HTERT RPE-1 (cell line): ENCODE measurements around the gene CMKLR1.

ENCODE experiments used
- in situ Hi-C: fragments of 300-500 bp; cut with MboI; formaldehyde crosslinking; loops from 4 replicates; pipeline ENCODE4 v1.14.3; 2020; ENCODE audit warnings: low sequenced_read_pairs

CMKLR1 gene, protein sequence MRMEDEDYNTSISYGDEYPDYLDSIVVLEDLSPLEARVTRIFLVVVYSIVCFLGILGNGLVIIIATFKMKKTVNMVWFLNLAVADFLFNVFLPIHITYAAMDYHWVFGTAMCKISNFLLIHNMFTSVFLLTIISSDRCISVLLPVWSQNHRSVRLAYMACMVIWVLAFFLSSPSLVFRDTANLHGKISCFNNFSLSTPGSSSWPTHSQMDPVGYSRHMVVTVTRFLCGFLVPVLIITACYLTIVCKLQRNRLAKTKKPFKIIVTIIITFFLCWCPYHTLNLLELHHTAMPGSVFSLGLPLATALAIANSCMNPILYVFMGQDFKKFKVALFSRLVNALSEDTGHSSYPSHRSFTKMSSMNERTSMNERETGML

DNA sequence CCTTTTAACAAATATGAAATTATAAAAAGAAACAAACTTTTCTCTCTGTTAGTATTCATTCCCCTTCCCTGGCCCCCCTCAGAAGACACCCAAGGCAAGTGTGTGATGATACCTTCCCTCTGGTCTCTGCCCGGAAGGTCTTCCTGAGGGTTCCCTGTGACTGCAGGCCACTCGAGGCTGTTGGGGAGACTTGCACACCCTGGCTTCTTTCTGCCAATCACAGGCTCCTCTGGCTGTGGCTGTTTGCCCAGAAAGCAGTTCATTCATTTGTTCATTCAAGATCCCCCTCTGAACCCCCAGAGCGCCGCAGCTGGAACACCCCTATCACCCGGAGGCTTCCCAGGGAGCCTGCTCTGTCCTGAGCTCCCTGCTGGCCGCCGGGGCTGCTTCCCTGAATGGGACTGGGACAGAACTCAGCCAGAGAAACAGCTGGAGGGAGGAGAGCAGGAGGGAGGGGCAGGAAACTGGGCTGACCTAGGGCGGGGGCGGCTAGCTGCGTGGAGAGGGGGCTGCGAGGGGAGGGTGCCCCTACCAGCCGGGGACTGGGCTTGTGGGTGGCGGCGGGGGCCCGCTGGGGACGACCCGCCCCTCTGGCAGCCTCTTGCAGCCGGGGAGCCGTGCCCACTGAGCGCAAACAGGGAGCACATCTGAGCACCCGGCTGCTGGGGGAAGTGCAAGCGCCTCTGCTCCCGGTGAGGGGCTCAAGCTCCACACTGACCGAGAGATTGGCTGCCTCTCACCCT is at the start of gene CMKLR1:
Gene CMKLR1, minus strand, starts transcription at position 397 of the 743 bp plus-strand sequence. CDS start 45,720 bp downstream, outside the sequence.
- in situ Hi-C loops, result no loop called here

DNA sequence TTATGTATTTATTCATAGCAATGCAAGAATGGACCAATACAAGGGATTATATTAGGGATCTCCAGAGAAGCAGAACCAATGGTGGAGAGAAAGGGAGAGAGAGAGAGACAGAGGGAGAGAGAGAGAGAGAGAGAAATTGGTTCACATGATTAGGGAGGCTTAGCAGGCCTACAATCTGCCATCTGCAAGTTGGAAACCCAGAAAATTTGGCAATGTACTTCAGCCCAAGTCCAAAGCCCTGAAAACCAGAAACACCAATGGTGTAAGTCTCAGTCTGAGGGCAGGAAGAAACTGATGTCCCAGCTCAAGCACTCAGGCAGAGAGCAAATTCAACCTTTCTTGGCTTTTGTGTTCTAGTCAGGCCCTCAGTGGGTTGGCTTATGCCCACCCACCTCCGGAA is 48.7 kb upstream of the CMKLR1 start:
- in situ Hi-C loops, result no loop called here

DNA sequence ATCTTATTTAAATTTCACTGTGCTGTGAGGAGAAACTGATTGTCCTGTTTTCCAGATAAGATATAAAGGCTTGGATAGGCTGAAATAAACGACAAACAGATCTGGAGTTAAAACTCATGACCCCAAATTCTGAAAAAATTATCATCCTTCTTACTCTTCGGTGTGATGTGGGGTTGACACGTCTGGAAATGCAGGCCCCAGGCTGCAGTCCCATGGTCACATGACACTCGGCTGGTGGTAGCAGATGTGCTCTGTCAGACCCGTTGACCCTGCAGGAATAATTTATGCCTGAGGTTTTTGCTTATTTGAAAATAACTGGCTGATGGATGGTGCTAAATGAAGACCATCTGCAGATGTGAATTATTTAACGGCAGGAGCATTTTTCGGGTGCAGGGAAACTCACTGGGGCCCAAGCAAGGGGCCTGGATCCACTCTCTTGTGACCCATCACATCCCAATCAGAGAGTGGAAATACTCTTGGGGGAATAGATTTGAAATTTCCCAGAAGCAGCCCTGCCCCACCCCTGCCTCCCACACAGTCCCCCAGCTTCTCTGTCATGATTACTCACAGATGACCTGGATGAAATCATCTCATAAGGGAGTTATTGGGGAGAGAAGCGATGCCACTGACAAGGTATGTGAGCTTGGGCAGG is 47.7 kb upstream of the CMKLR1 start:
- in situ Hi-C loops, result no loop called here

DNA sequence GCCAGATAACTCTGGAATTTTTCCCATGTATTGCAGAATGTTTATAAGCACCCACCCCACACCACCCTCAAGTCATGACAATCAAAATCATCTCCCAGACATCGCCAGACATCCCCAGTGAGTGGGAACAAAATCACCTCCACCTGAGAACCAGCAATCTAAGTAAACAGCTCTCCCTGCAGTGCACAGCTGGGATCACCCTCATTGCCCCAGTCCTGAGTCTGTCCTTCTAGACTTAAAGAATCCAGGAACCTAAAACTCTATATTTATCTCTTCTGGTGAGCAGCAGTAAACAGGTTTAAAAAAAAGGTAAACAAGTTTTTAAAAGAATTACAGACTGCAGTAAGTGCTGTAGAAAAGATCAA is 43.3 kb upstream of the CMKLR1 start:
- in situ Hi-C loops, result no loop called here

DNA sequence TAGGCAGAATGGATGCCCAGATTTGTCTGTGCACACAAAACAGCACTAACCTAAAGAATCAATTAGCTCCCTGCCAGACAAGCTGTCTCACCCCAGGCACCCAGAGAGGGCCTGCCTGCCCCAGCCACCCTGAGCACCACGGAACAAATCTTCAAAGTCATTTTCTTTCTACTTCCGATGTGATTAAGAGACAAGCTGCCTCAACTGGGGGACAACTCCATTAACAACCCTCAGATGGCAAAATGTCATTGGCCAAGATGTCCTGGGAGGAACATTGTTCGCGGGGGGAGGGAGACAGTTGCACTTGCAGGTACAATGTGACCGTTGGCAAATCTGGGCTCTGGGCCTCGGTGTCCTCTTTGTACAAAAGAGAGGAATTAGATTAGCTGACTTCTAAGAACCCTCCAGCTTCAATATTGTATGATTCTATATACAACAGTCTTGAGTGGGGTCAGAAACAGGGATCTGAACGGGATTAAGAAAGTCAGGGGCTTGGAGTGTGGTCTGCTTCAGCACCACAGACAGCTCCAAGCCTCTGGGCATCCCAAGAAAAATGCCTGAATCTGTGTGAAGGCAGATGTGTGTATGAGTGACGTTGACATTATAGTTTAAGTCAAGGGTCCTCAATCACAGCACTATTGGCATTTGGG is 42.8 kb upstream of the CMKLR1 start:
- in situ Hi-C loops, result no loop called here

DNA sequence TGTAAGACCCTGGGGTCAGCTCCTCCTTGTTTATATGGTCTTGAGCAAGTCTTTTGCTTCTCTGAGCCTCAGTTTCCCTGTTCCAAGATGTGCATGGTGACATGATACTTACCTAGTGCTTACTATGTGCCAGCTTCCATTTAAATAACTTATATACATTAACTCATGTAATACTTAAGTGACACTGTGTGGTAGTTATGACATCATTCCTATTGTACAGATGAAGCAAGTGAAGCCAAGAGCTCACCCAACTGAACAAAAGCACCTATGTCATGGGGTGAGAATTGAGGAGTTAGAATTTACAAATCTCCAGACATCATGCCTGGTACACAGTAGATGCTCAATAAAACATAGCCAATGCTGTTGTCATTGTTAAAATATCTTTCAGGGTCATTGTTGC is 41.3 kb upstream of the CMKLR1 start:
- in situ Hi-C loops, result no loop called here

DNA sequence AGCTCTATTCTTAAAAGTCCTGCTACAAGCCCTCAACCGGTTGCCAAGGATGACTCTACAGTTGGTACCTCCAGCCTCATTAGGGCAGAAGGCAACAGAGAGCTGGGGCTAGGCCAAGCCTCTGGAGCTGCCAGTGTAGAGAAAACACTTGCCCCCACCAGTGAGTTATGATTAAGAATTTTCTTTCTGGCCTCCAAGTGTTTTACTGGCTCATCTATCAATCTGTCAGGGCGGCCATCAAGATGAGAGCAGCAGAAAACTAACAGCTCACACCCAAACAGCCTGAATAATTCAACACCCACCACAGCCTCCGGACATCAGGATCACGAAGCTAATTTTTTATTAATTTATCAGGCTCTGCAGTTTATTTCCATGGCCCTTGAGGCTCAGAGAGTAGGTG is 40.7 kb upstream of the CMKLR1 start:
- in situ Hi-C loops, result no loop called here

DNA sequence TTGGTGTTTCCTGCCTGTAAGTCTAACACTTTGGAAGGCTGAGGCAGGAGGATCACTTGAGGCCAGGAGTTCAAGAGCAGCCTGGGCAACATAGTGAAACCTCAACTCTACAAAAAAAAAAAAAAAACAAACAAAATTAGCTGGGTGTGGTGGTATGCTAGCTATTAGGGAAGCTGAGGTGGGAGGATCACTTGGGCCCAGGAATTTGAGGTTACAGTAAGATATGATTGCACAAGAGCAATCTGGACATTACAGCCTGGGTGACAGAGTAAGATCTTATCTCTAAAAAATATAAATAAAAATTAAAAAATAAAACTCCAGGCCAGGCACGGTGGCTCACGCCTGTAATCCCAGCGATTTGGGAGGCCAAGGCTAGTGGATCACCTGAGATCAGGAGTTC is 39.8 kb upstream of the CMKLR1 start:
- in situ Hi-C loops, result no loop called here

DNA sequence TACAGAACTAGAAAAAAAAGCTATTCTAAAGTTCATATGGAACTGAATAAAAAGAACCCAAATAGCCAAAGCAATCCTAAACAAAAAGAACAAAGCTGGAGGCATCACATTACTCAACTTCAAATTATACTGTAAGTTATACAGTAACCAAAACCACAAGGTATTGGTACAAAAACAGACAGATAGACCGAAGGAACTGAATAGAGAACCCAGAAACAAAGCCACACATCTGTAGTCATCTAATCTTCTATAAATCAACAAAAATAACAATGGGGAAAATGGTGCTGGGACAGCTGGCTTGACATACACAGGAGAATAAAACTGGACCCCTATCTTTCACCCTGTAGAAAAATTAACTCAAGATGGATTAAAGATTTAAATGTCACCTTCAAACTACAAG is 38.1 kb upstream of the CMKLR1 start:
- in situ Hi-C loops, result no loop called here

DNA sequence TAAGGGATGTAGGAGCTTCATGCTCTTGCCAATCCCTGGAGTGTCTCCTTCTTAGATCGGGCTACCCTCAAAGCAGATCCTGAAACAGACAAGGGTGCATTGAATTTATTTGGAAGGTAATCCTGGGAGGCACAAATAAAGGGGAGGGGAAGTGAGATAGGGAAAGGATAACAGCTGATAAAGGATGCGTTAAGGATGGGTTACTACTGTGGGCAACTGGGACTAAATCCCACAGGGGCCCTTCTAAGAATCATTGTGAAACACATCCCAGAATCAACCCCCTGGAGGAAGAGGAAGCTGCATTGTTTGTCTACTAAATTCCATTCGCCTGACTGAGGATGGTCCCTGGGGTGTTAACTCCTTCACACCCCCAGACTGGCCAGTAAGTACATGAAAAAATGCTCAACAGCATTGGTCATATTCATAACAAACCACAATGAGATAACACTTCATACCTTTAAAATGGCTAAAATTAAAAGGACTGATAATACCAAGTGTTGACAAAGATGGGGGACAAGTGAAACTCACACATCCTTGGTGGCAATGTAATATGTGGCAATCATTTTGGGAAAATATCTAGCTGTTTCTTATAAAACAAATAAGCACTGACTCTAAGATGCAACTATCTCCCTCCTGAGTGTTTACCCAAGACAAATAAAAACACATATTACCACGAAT is 37.0 kb upstream of the CMKLR1 start:
- in situ Hi-C loops, result no loop called here

DNA sequence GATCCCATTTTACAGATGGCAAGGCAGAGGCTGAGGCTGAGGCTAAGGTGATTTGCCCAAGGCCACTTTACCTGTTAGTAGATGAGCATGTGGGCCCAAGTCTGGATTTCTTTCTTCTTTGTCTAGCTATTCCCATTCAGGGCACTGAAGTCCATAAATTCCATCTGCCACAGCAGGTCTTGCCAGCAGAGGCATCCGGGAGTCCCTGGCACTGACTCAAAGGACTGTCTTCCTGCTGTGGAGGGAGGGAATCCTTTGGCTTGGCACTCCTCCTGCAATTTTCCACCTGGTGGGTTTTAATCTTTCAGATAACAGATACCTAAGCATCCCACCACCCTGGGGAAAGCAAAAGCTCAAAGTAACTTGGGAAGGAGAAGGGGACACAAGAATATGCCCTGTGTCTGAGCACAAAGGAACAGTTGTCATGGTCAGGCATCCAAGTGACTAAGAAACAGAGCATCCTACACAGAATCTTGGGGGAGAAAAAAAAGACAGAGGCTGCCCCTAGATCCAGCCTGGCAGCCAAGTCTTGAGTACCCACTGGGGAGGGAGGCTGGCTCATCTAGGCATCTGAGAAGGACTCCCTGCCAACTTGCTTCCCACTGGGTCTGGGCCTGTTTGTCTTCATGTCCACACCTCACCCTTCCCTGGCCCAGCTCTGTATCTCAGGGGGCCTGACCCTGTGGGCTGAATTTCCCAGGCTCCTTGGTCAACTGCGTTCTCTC is 35.6 kb upstream of the CMKLR1 start:
- in situ Hi-C loops, result no loop called here

DNA sequence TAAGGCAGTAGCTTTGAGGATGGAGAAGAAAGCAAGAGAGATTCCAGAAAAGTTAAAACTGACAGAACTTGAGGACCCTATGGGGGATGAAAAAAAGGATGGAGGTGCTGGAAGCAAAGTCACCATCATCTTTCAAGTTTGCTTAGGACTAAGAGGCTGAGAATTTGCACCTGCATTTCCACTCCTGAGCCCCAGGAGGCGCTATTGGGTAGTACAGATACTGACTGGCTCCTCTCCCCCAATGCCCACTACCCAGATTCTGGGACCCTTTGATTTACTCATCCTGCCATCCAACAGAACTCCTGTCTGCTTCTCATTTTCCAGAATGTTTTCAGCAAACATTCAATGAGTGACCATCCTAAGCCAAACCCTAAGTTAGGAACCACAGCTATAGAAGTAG is 34.0 kb upstream of the CMKLR1 start:
- in situ Hi-C loops, result no loop called here

DNA sequence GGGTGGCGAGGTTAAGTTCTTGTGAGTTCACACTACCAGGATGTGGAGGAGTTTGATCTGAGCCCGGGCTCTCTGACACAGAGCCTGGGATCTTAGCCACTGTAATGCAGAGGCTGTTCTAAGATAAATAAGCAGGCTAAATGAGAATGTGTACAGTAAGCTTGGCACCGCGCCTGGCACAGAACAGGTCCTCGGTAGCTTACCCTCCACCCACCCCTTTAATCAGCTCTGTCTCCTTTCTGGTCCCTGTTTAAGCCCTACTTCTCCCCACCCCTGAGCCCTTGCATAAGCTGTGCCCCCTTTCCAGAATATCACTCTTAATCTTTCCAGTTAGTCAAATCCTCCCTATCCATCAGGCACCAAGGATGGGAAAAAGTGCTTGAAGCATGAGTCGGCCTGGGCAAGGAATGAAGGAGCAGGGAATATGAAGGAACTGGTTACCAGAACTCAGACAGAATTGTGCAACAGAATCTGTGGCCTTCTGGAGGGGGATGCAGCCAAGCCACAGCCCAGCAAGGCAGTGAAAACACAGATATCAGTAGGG is 32.8 kb upstream of the CMKLR1 start:
- in situ Hi-C loops, result no loop called here

DNA sequence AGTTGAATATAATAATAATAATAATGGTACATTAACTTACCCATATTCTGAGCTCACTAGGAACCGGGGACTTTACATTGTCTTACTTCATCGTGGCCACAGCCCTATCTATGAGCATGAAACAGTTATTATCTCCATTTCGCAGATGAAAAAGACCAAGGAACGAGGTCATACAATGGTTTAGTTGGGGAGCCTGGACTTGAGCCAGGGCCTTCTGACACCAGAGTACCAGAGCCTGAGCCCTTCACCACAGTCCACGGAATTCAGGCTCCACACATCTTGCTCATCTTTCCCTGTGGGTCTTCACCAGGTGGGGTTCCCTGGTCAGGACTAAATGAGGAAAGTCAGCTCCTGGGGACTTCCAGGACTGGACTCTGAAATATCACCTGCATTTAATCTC is 31.3 kb upstream of the CMKLR1 start:
- in situ Hi-C loops, result no loop called here

DNA sequence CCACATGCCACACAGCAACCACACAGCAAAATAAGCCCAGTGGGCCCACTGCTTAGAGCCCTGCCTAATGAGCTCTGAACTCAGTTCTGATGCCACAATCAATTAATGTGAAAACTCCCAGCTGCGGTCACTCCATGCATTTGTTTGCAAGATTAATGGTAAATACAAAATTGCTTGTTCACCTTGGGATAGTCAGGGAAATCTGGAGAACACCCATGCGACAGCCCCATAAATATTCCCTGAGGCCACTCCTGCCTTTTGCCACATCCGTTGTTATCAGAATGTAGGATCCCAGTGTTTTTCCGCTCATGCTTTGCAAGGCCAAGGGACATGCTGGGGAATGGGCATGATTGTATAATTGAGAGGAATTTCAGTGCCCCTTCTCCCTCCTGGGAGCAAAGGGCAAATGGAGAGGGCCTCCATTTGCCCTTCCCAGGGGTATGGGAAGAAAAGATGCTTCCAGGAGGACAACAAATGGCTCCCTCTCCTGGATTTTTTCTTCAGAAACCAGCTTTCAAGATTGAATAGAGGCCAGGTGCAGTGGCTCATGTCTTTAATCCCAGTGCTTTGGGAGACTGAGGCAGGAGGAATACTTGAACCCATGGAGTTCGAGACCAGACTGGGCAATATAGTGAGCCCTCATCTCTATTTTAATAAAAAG is 30.8 kb upstream of the CMKLR1 start:
- in situ Hi-C loops, result no loop called here

DNA sequence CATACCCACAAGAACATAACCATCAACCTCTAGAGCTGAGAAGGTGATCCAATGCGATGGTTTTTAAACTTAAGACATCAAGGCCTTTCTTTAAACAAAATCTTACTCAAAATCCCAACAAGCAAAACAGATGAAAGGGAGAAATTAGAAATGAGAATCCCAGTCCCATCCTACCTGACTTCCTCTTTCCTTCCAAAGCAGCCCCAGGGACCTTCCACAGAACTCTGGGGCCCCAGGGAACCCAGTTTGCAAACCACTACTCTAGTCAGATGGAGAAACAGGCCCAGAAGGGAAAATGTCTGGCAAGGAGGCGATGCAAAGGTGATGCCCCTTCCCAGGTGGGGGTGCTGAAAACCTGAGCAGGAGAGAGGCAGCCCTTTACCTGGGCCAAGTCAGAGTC is 29.0 kb upstream of the CMKLR1 start:
- in situ Hi-C loops, result no loop called here

DNA sequence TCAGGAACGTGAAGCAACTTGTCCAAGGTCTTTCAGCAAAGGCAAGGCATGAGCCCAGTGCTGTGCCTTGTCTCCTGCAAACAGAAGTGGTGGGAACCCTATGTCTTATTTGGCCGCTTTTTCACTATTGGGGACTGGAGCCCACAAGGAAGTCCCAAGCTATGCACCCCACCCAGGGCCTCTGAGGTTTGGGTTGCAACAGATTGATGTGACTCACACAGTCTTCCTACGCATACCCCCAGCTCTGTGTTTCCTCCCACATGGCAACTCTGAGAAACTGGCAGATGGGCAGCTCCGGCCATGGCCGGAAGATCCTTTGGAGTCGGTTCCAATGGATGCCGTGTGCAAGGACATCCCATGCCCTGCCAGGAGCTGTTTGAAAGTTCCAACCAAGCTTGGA is 28.3 kb upstream of the CMKLR1 start:
- in situ Hi-C loops, result no loop called here

DNA sequence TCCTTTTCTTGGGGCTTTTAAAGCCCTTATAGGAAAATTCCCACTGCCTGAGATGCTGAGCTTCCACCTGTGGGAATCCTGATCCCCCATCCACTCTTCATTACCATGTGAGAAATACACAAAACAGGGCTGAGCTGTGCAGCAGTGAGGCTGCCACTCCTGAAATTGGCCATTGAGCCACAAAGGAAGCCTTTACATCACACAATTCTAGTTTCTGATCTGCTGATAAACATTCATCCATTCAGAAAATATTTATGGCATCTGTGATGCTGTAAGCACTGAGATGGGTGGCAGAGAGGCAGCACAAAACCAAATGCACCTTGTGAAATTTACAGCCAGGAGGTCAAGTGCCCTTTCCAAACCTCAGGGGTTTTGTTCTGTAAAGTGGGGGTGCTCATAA is 26.2 kb upstream of the CMKLR1 start:
- in situ Hi-C loops, result no loop called here

DNA sequence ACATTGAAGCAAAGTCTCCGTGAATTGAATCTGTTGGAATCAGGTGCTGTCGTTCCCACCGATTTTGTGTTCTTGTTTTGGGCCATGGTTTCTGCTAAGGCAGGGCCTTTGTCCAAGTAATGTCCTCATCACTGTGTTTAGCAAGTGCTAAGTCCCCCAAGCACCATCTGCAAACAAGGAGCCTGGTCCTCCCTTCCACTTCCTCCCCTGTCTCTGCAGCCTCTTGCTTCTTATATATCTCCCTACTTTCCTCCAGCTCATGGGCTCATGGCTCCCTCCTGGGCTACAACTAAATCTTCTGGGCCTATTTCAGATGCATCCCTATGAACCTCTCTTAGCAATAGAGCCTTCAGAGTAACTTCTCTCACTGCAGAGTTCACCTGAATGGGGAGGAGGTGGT is 25.8 kb upstream of the CMKLR1 start:
- in situ Hi-C loops, result no loop called here

DNA sequence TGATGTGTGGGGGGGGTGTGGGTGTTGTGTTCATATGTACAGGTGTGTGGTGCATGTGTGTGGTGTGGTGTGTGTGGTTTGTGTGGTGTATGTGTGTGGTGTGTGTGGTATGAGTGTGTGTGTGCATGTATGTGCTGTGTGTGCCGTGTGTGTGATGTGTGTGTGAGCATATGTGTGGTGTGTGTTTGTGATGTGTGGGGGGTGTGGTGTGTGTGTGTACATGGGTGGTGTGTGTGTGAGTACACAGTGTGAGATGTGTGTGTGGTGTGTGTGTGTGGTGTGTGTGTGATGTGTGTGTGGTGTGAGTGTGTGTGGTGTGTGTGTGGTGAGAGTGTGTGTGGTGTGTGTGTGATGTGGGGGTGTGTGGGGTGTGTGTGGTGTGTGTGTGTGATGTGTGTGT is 24.5 kb upstream of the CMKLR1 start:
- in situ Hi-C loops, result no loop called here
